Effector CD4-positive, alpha-beta T cell (primary cell): Measurements from ENCODE around the gene KDM4B.

Experiments used
- DNase-seq: peaks from one replicate; pipeline ENCODE4 v3.0.0-alpha.2; 2020

The KDM4B gene

DNA sequence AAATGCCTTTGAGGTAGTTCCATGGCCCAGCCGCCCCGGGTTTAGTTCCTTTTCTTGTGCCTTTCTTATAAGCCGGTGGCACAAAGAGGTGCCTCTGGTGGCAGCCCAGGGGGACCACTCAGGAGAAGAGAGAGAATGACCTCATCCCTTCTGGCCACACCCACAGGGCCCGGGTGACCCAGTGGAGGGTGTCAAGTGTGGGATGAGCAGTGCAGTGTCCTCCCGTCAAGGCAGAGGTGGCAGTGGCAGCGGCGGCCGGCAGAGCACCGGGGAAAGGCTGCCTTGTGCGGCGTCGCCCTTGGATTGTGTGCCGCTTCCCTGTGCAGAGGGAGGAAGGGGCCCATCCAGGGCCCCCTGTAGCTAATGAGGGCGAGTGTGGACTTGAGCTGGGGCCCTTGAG lies 47.9 kb downstream of the KDM4B start:
- no peak for DNase-seq

DNA sequence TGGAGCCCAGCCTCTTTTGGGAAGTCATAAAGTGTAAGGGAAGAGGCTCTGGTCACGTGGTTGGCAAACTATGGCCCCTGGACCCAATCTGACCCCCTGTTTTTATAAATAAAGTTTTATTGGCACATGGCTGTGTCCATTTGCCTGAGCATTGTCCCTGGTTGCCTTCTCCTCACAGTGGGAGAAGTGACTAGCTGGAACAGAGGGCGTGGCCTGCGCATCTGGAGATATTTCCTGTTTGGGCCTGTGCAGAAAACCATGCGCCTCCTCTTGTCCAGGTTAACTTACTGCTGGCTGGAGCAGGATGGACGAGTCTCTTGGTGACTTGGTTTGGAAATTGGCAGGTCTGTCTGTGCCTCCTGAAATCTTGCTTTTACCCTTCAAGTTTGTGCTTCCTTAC lies 48.3 kb downstream of the KDM4B start:
- DNase-seq = no peak

DNA sequence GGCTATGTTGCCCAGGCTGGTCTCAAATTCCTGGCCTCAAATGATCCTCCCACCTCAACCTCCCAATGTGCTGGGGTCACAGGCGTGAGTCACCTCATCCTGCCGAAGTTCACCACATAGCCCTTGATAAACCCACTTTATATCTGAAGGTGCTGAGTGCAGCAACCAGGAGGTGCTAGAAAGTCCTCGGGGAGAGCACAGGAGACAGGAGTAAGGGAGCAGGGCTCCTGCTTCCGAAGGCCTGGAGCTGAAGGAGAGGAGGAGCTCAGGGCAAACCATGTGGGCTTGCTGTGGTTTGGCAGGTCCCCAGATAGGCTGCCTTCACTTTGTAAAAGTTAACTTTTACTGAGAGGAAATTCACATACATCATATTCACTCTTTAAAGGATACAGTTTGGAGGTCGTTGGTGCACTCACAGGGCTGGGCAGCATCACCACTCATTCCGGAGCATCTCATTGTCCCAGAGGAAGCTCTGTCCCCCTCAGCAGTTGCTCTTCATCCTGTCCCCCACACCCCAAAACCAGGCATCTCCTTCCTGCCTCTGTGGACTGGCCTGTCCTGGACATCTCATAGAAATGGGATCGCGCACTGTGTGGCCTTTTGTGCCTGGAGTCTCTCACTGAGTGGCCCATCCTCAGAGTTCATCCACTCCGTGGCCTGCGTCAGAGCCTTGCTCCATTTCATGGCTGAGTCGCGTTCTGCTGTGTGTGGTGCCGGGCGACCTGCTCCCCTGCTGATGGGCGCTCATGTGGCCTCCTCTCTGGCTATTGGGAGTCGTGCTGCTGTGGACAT lies 49.5 kb downstream of the KDM4B start:
- DNase-seq = no peak

DNA sequence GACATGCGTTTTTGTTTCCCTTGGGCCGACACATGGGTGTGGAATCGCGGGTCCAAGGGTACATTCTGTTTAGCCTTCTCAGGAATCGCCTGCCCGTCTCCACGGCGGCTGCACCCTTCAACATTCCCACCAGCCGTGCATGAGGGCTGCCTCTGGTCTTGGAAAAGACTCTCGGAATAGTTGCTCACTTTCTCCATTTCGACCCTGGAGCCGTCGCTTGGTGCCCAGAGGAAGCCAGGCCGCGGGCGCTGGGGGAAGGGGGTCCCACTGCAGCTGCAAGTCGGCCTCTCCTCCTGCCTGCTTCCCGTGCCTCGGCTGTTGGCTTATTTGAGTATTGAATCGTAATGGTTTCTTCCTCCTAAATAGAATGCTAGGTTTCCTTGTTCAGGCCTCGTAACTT lies 51.5 kb downstream of the KDM4B start:
- no peak for DNase-seq

DNA sequence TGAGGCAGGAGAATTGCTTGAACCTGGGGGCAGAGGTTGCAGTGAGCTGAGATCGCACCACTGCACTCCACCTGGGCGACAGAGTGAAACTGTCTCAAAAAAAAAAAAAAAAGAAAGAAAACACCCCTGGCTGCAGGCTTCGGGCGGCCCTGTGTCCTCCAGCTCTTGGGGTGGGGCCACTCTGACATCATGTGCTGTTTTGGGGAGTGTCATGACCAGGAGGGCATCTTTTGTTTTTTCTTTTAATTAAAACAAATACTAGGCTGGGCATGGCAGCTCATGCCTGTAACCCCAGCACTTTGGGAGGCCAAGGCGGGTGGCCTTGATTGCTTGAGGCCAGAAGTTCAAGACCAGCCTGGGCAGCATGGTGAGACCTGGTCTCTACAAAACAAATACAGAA lies 52.1 kb downstream of the KDM4B start:
- no peak for DNase-seq

DNA sequence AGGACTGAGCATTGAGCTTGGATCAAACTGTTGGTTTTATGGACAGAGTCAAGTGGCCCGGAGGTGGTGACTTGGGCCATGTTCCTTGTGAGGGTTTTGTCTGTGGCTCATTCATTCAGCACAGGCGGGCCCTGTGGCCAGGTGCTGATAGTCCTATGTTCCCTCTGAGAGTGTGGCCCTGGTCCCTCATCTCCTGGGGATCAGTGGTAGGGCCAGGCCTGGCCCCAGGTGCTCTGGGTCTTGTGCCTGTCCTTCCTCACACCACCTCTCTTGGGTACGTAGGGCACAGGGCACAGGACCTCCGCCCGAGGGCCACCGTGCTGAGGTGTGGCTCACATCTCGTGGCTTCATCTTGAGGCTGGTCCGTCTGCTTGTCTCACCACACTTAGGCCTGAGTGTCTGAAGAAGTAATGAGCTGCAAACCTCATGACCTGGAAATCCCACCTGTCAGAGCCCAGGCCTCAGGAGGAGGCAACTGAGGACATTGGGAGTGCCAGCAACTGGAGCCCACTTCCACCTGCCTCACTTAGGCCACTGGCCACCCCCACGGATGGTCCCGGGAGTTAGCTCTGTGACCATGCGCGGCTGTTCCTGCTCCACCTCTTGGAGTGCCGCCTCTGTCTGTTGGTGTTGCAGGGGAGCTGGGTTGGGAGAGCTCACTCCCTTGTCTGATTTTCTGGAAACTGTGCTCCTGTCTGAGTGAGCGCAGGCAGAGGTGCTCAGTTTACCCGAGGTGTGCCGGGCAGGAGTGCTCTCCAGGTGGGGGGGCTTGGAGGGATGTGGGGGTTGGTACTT lies 53.4 kb downstream of the KDM4B start:
- DNase-seq = no peak

DNA sequence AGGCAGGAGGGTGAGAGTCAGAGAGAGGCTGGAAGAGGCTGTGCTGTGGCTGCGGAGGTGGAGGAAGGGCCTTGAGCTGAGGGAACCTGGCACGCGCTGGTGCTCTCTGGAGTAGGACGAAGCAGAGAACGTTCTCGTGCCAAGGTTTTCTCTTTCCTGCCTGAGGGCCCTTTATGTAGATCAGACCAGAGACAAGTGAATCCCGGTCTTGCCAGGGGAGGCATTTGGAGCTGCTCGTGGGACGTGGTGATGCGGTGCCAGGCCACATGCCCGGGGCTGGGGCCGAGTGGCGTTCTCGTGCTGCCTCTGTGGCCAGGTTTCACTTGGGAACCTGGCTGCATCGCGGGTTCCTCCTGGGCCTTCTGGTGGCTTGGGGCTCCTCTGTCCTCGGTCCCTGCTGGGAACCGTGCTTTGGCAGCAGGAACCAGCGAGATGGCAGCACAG lies 54.2 kb downstream of the KDM4B start:
- DNase-seq = no peak

DNA sequence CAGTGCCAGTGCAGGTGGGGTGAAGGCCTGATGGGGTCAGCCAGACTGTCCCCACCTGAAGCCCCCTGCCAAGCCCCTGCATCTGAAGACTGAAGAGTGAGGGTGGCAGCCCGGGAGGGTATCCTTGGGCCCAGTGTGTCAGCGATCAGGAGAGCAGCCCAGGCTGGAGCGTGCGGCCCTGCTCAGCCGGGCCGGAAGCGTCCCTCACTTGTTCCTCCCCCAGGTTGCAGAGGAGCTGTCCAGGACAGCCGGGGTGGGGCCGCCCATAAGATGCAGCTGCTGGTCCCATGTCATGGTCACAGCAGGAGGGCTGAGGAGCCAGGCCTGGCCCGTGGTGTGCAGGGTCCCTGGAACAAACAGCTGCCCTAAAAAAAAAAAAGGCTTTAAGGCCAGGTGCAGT lies 55.4 kb downstream of the KDM4B start:
- DNase-seq = no peak

DNA sequence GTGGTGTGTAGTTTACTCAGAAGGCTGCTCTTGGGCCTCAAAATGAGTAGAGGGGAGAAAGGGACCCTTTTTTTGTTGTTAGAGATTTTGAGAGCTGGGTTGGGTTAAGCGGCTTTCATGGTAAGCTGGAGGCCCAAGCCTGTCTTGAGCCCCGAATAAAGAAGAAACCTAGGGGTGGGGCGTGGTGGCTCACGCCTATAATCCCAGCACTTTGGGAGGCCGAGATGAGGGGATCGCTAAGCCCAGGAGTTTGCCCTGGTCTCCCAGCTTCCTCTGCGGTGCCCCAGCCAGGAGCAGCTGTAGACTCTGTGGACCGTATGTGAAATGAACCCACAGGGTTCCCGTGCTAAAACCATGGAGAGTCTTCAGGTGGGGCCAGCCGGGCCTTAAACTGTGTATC lies 56.1 kb downstream of the KDM4B start:
- no peak for DNase-seq

DNA sequence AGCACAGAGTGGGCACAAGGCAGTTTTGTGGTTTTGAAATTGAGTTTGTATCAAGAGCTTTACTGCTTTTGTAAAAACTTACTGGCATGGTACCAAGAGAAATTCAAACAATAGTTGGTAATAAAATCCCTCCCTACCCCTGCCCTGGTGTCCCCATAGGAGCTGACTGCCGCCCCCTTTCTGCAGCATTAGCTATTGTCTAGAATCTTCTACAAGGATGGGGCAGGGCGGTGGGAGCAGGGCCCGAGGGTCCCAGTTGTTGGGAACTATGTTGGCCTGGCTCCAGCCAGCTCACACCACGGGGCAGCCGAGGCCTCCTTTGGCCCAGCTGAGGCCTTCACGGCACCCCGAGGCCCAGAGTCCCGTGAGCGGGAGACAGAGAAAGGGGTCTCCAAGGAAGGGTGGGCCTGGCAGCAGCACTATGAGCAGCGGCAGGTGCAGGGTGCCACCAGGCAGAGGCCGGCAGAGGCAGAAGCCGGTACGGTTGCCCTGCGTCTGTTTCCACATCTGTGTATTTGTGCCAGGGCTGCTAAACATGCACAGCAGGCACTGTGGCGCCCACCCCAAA lies 57.9 kb downstream of the KDM4B start:
- no peak for DNase-seq

DNA sequence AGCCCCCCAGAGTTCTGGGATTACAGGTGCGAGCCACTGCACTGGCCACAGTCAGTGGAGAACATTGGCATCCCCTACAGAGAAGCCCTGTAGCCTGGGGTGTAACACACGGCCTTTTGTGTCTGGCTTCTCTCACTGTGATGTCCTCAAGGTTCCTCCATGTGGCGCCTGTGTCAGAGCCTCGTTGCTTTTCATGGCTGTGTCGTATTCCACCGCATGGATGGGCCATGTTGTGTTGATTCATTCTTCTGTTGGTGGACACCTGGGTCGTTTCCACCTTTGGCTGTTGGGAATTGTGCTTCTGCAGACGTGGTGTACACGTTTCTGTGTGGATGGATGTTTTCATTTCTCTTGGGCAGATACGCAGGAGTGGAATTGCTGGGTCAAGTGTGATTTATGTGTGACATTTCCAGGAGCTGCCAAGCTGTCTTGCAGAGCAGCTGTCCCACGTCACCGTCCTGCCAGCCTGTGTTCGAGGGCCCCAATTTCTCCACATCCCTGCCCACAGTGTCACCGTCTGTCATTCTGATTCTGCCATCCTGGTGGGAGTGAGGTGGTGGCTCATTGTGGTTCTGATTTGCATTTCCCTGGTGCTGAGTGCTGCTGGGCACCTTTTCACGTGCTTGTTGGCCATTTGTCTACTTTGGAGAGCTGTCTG lies 59.4 kb downstream of the KDM4B start:
- DNase-seq = no peak

DNA sequence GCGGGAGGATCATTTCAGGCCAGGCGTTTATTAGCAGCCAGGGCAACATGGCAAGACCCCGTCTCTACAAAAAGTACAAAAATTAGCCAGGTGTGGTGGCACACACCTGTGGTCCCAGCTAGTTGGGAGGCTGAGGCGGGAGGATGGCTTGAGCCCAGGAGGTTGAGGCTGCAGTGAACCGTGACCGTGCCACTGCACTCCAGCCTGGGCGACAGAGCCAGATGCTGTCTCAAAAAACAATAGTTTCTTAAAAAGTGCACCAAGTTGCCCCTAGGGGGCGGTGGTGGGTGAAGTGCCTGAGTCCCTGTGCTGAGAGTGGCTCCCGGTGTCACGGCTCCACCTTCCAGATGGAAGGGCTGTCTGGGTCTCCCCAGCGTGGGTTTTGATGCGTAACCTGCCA lies 60.7 kb downstream of the KDM4B start:
- peak; percentile 52 for DNase-seq

DNA sequence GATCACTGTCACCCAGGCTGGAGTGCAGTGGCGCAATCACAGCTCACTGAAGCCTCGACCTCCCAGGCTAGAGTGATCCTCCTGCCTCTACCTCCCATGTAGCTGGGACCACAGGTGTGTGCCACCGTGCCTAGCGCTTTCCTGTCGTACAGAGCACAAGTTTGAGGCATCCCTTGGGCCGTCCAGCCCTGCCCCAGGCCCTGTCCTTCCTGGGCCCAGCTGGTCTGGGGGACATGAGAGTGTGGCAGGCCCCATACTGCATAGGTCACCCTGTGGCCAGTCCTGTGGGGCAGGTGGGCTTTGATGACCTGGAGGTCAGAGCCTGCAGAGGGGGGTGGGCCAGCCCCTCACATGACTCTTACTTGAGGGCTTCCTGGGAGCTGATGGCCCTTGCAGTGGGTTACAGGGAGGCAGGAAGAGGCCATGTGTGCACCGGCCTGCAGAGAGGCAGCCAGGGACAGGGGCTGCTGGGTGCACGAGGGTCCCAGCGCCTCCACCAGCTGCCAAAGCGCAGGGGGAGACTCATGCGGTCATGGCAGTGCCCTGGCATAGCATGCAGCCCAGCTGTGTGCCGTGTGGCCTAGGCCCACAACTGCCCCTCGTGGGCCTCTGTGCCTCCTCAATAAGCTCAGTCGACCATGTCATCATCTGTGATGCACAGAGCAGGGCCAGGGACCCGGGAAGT lies 61.4 kb downstream of the KDM4B start:
- DNase-seq = no peak

DNA sequence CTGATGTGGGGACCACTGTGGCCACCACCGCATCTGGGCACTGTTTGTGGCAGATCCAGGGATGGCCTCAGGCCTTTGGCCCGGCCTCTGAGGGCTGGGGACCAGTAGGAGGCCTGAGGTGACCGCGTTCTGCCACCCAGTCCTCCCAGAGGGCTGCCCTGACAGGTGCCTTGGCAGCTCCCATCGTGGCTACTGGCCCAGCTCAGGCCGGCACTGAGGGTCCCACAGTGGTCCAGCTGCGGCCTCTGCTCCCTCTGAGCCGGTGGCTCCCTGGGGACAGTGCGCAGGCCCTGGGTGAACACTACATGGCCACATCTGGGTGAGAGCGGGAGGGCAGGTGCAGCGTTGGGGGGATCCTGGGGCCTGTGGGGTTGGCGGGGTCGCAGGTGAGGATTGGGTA lies 61.9 kb downstream of the KDM4B start:
- no peak for DNase-seq

DNA sequence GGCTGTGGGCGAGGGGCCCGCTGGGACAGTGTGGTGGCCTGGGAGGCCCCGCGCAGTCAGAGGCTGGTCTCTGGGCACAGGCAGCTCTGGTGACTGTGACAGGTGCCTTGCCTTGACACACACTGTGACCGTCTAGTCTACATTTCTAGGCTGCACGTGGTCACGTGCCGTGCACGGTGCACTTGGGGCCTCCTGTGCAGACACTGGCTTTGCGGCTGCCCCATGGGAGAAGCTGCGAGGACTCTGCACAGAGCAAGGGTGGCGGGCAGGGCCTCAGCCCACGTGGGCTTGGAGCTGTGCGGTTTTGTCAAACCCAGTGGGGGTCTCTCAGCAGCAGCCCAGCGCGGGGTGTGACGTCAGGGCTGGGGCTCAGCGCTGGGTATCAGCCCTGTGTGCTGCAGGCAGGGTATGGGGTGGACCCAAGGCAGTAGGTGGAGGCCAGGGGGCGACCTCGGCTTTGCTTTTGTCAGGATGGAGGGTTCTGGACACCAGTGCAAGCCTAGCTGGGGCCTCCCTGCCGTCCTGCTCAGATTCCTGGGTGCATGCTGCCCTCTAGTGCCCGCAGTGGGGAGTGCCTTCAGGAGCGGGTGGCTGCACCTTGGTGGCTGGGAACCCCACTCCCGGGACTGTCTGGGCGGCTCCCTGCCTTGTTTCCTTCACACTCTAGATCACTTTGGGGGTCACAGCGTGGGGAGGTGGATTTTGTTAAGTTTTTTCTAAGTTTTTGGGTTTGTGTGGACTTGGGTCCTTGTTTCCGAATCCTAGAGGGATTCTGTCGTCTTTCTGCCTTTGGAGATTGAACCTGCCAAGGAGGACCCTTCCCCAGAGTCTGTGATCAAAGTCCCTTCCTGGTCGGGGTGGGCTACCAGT lies 62.6 kb downstream of the KDM4B start:
- DNase-seq = peak; percentile 75

DNA sequence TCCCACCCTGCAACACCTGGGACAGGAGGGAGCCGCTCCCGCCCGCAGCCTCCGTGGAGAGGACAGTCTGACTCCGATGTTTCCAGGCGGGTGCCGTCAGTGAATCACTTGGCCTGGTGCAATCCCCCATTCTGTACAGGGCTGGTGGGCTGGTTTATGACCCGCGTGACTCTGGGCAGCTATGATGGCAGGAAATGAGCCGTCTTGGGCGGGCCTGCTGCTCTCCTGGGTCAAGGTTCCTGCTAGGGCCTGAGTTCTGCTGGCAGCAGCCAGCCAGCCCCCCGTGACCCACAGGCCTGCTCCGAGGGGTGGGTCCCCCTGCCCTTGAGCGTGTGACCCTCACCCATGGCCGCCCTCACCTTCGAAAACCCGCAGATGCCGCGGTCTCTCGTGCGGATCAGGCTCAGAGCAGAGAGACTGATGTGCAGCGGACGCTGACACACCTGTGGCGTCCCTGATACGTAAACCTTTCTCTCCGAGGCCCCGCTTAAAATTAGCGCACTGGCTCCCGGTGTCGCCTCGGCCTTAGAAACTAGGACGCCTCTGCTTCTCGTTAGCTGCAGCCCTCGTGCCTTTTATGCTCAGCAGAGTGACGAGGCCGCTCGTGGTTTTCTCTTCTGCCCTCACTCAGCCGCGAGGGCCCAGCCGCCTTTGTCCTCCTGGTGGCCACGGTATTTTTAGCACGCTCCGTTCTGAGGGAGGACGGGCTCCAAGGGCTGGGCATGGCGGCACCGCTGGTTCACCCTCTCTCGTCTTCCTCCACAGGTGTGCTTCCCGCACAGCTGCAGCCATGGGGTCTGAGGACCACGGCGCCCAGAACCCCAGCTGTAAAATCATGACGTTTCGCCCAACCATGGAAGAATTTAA lies 63.4 kb downstream of the KDM4B start:
- no peak for DNase-seq

DNA sequence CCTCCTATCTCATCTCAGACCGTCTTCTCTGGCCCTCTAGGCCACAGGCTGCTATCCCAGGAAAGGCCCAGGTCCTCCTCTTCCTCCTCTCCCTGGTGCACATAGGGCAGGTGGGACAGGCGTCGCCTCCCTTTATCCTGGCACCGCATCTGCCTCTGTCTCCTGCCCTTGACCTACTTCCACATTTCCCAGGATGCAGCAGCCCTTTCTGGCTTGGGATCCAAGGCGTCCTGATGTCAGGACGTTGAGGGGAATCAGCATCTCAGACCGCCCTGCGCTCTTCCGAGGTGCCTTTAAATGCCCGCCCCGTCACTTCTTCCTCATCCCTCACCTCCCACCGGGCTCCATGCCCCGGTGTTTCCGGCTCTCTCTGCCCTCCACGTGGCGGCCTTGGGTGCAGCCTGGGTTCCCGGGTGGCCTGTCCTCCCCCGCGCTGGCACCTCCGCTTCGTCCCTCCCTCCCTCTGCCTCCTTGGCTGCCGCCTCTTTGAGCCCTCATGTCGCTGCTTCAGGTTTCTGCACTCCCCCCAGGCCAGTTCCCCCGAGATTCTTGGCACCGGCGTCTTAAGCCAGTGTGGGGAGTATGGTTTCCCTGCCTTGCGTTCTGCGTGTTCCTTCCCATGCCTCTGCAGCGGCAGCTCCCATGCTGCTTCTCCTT lies 66.3 kb downstream of the KDM4B start:
- no peak for DNase-seq

DNA sequence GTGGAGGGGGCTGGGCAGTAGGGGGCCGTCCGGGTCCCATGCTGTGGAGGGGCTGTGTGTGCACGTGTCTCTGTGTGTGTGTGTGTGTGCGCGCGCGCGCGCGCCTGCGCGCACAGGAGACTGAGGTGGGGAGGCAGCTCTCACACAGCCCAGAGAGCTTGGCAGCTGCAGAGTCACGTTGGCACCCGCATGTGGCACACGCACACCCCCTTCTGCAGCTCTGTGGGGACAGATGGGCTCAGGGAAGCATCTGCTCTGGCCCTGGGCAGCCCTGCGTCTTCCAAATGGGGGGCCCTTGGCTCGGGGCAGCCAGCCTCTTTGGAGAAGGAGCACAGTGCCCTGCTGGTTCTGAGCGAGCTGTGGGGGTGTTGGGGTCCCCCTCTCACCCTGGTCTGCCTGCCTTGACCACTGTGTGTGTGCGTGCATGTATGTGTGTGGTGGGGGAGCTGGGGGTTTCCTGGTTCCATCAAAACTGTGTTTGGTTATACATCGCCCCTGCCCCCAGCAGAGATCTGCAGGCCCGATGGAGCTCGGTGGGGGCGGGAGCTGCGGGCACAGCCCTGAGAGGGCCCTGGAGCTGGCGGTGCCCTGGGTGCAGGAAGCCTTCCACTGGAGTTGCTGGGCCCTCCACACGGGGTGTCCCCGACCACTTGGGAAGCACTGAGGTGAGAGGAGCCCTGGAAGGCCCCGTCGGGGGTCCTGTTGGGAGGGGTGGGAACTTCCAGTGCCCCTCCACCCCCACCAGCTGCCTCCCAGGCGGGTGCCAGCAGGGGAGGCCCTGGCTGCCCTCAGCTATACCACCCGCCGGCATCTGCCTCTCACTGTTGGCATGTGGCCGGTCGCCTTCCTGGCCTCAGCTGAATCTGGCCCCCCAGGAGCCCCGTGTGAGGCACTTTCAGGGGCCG lies 67.1 kb downstream of the KDM4B start:
- DNase-seq = no peak
